AG10803 (cell line): ENCODE results near the gene ST13.

Experiments
- DNase-seq: peaks from one replicate; pipeline ENCODE4 v3.0.0; 2010; ENCODE audit warnings: low read depth
- H3K4me3 ChIP-seq: 2 replicates; pipeline ENCODE4 v1.5.1; 2011; ENCODE audit warnings: mild to moderate bottlenecking, low read length, control low read depth
- CTCF ChIP-seq: conservative IDR thresholded peaks from 2 replicates; pipeline ENCODE4 v1.5.1; 2011; ENCODE audit warnings: mild to moderate bottlenecking, low read length, control low read depth, inconsistent platforms

Gene ST13

GRCh38 chr22:40856513-40857308 is at the start of gene ST13, which contains the start of gene XPNPEP3:
Gene ST13, minus strand, starts transcription at chr22:40856639. Its CDS starts 99 bp downstream, at chr22:40856540.
Gene XPNPEP3, plus strand, starts transcription at chr22:40857148. Its CDS starts 34 bp downstream, at chr22:40857182.
- DNase-seq, result peak; percentile 97
- TF ChIP-seq CTCF, result peak; percentile 11; the same call in 1 of the 2 replicates

GRCh38 chr22:40904101-40904500 is 47.7 kb upstream of the ST13 start:
- no peak for TF ChIP-seq CTCF
- no peak overlapping the region for H3K4me3 ChIP-seq
- no peak for DNase-seq

More at GRCh38 chr22:40856513-40857308, at the start of gene ST13, which contains the start of gene XPNPEP3:
- H3K4me3 ChIP-seq, result peak within 1 kb of the TSS; percentile 95

- H3K4me3 ChIP-seq, result no peak overlapping the region
- peak; percentile 62 for DNase-seq
- peak; percentile 72 for TF ChIP-seq CTCF
Observed at GRCh38 chr22:40898850-40899357, 42.5 kb upstream of the ST13 start.

- no peak overlapping the region for H3K4me3 ChIP-seq
- DNase-seq, result no peak
- TF ChIP-seq CTCF, result no peak
Observed at GRCh38 chr22:40894417-40894816, 38.0 kb upstream of the ST13 start.

GRCh38 chr22:40890881-40891280 is 34.4 kb upstream of the ST13 start:
- DNase-seq, result peak; percentile 52
- no peak overlapping the region for H3K4me3 ChIP-seq
- no peak for TF ChIP-seq CTCF

- no peak for TF ChIP-seq CTCF
- DNase-seq, result no peak
- no peak overlapping the region for H3K4me3 ChIP-seq
Observed at GRCh38 chr22:40889116-40889515, 32.7 kb upstream of the ST13 start.

- no peak for TF ChIP-seq CTCF
- DNase-seq, result no peak
- H3K4me3 ChIP-seq, result no peak overlapping the region
Observed at GRCh38 chr22:40878922-40879321, 22.5 kb upstream of the ST13 start.
